Activated naive CD4-positive, alpha-beta T cell treated with anti-CD3 and anti-CD28 coated beads for 36 hours (primary cell): ENCODE results near the gene CDCA7L. TPM values are rescaled to one million over a fixed set of nuclear protein-coding genes. Genes with fewer than 3 reads are reported as not detected.
A peak's percentile ranks its signal among the peaks of the same experiment; 100 is the strongest.
"Not testable (repeated sequence)": the region's sequence is repeated elsewhere in the genome, so short reads cannot be mapped to it uniquely, and the experiment has no call there.

Source experiments
- CTCF ChIA-PET: fragments of 350-600 bp; sonication (Branson Sonifier 250); formaldehyde crosslinking; loops from one replicate; lab custom pipeline; 2021; ENCODE audit warnings: antibody characterized with exemption; lab: Charles Lee
- DNase-seq: peaks from one replicate; pipeline ENCODE4 v3.0.0-alpha.2; 2020
- H3K27ac Mint-ChIP-seq: one replicate; pipeline ENCODE4 v1.8.0; 2021; ENCODE audit warnings: mild to moderate bottlenecking, mixed read lengths
- H3K27me3 Mint-ChIP-seq: one replicate; pipeline ENCODE4 v1.8.0; 2021; ENCODE audit warnings: low read depth, mixed read lengths
- H3K36me3 Mint-ChIP-seq: one replicate; pipeline ENCODE4 v1.8.0; 2021; ENCODE audit warnings: low read depth, mixed read lengths
- H3K4me1 Mint-ChIP-seq: one replicate; pipeline ENCODE4 v1.8.0; 2021; ENCODE audit warnings: low read depth, mixed read lengths
- H3K4me3 Mint-ChIP-seq: one replicate; pipeline ENCODE4 v1.8.0; 2021; ENCODE audit warnings: mild to moderate bottlenecking, moderate library complexity, mixed read lengths
- H3K9me3 Mint-ChIP-seq: one replicate; pipeline ENCODE4 v1.8.0; 2021; ENCODE audit warnings: mixed read lengths
- intact Hi-C: fragments of 100-400 bp; cut with micrococcal nuclease; formaldehyde crosslinking; loops from one replicate; pipeline ENCODE4 v1.15.1; 2023
- total RNA-seq, 2 experiments: library from RNA; stranded (reverse); gene quantifications; one replicate each; pipeline ENCODE4 v1.2.3, GENCODE V29; 2021

Gene CDCA7L
- total RNA-seq, 2 experiments from 2014 or later, result 101 to 103 TPM

GRCh38 chr7:21941611-21942141 lies 4.0 kb downstream of the CDCA7L start:
- Mint-ChIP-seq H3K36me3 (peaks cover 27% of the 10 kb centered on the region), H3K27ac (no peak overlapping the region), H3K4me3 (peak overlapping the region; percentile 32), H3K4me1 (peaks cover 68% of the 10 kb centered on the region), H3K27me3 (no peaks in the 10 kb centered on the region), H3K9me3 (peaks cover 2% of the 10 kb centered on the region)
- intact Hi-C loops, result loop anchor here (10.0 kb wide), 4 partner anchors 943 to 1653 kb away; partner anchors contain the start of genes CCDC126, HYCC1 and KLHL7
- CTCF ChIA-PET, result no interaction called here
- peak; percentile 19 for DNase-seq

- H3K27ac Mint-ChIP-seq, result peak overlapping the region; percentile 77
- CTCF ChIA-PET, result interaction anchor here (0.6 to 1.4 kb wide), 5 partner anchors 12 to 683 kb away, joined by 3 to 4 read pairs (median 3); no protein-coding TSS in a partner anchor
- no peak for DNase-seq
- peaks cover 38% of the 10 kb centered on the region for H3K36me3 Mint-ChIP-seq
- peak overlapping the region; percentile 13 for H3K4me3 Mint-ChIP-seq
- peaks cover 69% of the 10 kb centered on the region for H3K4me1 Mint-ChIP-seq
- H3K27me3 Mint-ChIP-seq, result no peaks in the 10 kb centered on the region
- peaks cover 7% of the 10 kb centered on the region for H3K9me3 Mint-ChIP-seq
- intact Hi-C loops, result loop anchor here (1.0 to 10.0 kb wide), 15 partner anchors 42 to 1655 kb away; partner anchors contain the start of genes CCDC126, HYCC1, KLHL7 and MALSU1
These were observed 5.8 kb downstream of the CDCA7L start for GRCh38 chr7:21939858-21940372.

- peaks cover 41% of the 10 kb centered on the region for H3K36me3 Mint-ChIP-seq
- H3K27ac Mint-ChIP-seq, result peak overlapping the region; percentile 77
- H3K4me3 Mint-ChIP-seq, result peak overlapping the region; percentile 13
- CTCF ChIA-PET, result interaction anchor here (0.6 to 1.4 kb wide), 4 partner anchors 16 to 682 kb away, joined by 3 to 4 read pairs (median 3); no protein-coding TSS in a partner anchor
- intact Hi-C loops, result loop anchor here (1.0 to 10.0 kb wide), 11 partner anchors 41 to 1436 kb away; partner anchors contain the start of gene MALSU1
- peaks cover 7% of the 10 kb centered on the region for H3K9me3 Mint-ChIP-seq
- no peaks in the 10 kb centered on the region for H3K27me3 Mint-ChIP-seq
- DNase-seq, result peak; percentile 84
- H3K4me1 Mint-ChIP-seq, result peaks cover 72% of the 10 kb centered on the region
These were observed 6.4 kb downstream of the CDCA7L start for GRCh38 chr7:21939136-21939857.

- H3K4me1 Mint-ChIP-seq, result peaks cover 69% of the 10 kb centered on the region
- H3K27me3 Mint-ChIP-seq, result no peaks in the 10 kb centered on the region
- H3K9me3 Mint-ChIP-seq, result peaks cover 7% of the 10 kb centered on the region
- intact Hi-C loops, result loop anchor here (2.0 to 10.0 kb wide), 3 partner anchors 62 to 1436 kb away; no protein-coding TSS in a partner anchor
- DNase-seq, result no peak
- H3K36me3 Mint-ChIP-seq, result peaks cover 44% of the 10 kb centered on the region
- CTCF ChIA-PET, result interaction anchor here (1.4 kb wide), 1 partner anchor 15 kb away, joined by 4 read pairs; no protein-coding TSS in a partner anchor
- peak overlapping the region; percentile 77 for H3K27ac Mint-ChIP-seq
- no peak overlapping the region for H3K4me3 Mint-ChIP-seq
These were observed 7.2 kb downstream of the CDCA7L start for GRCh38 chr7:21938463-21938862.

- DNase-seq, result no peak
- CTCF ChIA-PET, result no interaction called here
- H3K36me3 Mint-ChIP-seq, result peaks cover 55% of the 10 kb centered on the region
- no peaks in the 10 kb centered on the region for H3K27me3 Mint-ChIP-seq
- intact Hi-C loops, result loop anchor here (10.0 kb wide), 1 partner anchor 1440 kb away; no protein-coding TSS in a partner anchor
- H3K9me3 Mint-ChIP-seq, result peaks cover 13% of the 10 kb centered on the region
- peaks cover 48% of the 10 kb centered on the region for H3K4me1 Mint-ChIP-seq
- H3K27ac Mint-ChIP-seq, result no peak overlapping the region
- H3K4me3 Mint-ChIP-seq, result no peak overlapping the region
These were observed 10.9 kb downstream of the CDCA7L start for GRCh38 chr7:21934808-21935207.

GRCh38 chr7:21933293-21933692 lies 12.4 kb downstream of the CDCA7L start:
- Mint-ChIP-seq H3K36me3 (peaks cover 61% of the 10 kb centered on the region), H3K4me1 (peaks cover 44% of the 10 kb centered on the region), H3K9me3 (peaks cover 14% of the 10 kb centered on the region)
- H3K4me3 Mint-ChIP-seq, H3K27me3 Mint-ChIP-seq, H3K27ac Mint-ChIP-seq, DNase-seq, CTCF ChIA-PET: not testable (repeated sequence)
- intact Hi-C loops, result loop anchor here (10.0 kb wide), 1 partner anchor 1442 kb away; no protein-coding TSS in a partner anchor

- intact Hi-C loops, result no loop called here
These were observed 18.0 kb downstream of the CDCA7L start for GRCh38 chr7:21927693-21928092.

GRCh38 chr7:21926448-21926847 lies 19.3 kb downstream of the CDCA7L start:
- H3K27me3 Mint-ChIP-seq, result no peaks in the 10 kb centered on the region
- H3K36me3 Mint-ChIP-seq, result peaks cover 30% of the 10 kb centered on the region

More at GRCh38 chr7:21927693-21928092, 18.0 kb downstream of the CDCA7L start:
- no peak overlapping the region for H3K4me3 Mint-ChIP-seq
- CTCF ChIA-PET, result interaction anchor here (0.6 kb wide), 1 partner anchor 17 kb away, joined by 4 read pairs; no protein-coding TSS in a partner anchor
- no peak for DNase-seq
- peaks cover 35% of the 10 kb centered on the region for H3K36me3 Mint-ChIP-seq
- H3K4me1 Mint-ChIP-seq, result peaks cover 20% of the 10 kb centered on the region
- H3K27ac Mint-ChIP-seq, result no peak overlapping the region
- H3K9me3 Mint-ChIP-seq, result peaks cover 5% of the 10 kb centered on the region
- no peaks in the 10 kb centered on the region for H3K27me3 Mint-ChIP-seq

GRCh38 chr7:21923658-21924057 lies 22.0 kb downstream of the CDCA7L start:
- Mint-ChIP-seq H3K4me1 (peaks cover 8% of the 10 kb centered on the region), H3K36me3 (peaks cover 19% of the 10 kb centered on the region), H3K9me3 (no peaks in the 10 kb centered on the region), H3K27me3 (no peaks in the 10 kb centered on the region), H3K4me3 (no peak overlapping the region), H3K27ac (no peak overlapping the region)
- intact Hi-C loops, result no loop called here
- CTCF ChIA-PET, result interaction anchor here (0.8 to 1.3 kb wide), 3 partner anchors 9 to 15 kb away, joined by 3 to 4 read pairs (median 3); no protein-coding TSS in a partner anchor
- no peak for DNase-seq

More at GRCh38 chr7:21926448-21926847, 19.3 kb downstream of the CDCA7L start:
- Mint-ChIP-seq H3K9me3 (peaks cover 5% of the 10 kb centered on the region), H3K27ac (no peak overlapping the region), H3K4me3 (no peak overlapping the region), H3K4me1 (peaks cover 17% of the 10 kb centered on the region)
- CTCF ChIA-PET, result interaction anchor here (0.7 to 1.0 kb wide), 2 partner anchors 17 to 23 kb away, joined by 3 read pairs; no protein-coding TSS in a partner anchor
- DNase-seq, result no peak
- intact Hi-C loops, result no loop called here

GRCh38 chr7:21922605-21923004 lies 23.1 kb downstream of the CDCA7L start:
- no peaks in the 10 kb centered on the region for H3K9me3 Mint-ChIP-seq
- intact Hi-C loops, result no loop called here
- H3K27ac Mint-ChIP-seq, result no peak overlapping the region
- H3K4me1 Mint-ChIP-seq, result peaks cover 5% of the 10 kb centered on the region
- H3K36me3 Mint-ChIP-seq, result peaks cover 11% of the 10 kb centered on the region
- no peak overlapping the region for H3K4me3 Mint-ChIP-seq
- no peaks in the 10 kb centered on the region for H3K27me3 Mint-ChIP-seq
- CTCF ChIA-PET, result interaction anchor here (1.3 kb wide), 1 partner anchor 12 kb away, joined by 3 read pairs; no protein-coding TSS in a partner anchor
- DNase-seq, result no peak

GRCh38 chr7:21920936-21921335 lies 24.8 kb downstream of the CDCA7L start:
- intact Hi-C loops, result no loop called here
- Mint-ChIP-seq H3K4me3 (no peak overlapping the region), H3K27me3 (no peaks in the 10 kb centered on the region), H3K4me1 (peaks cover 5% of the 10 kb centered on the region), H3K36me3 (peaks cover 12% of the 10 kb centered on the region), H3K27ac (no peak overlapping the region), H3K9me3 (no peaks in the 10 kb centered on the region)
- CTCF ChIA-PET, result no interaction called here
- DNase-seq, result no peak

GRCh38 chr7:21918216-21918615 lies 27.5 kb downstream of the CDCA7L start:
- H3K27ac Mint-ChIP-seq, result no peak overlapping the region
- intact Hi-C loops, result no loop called here
- H3K27me3 Mint-ChIP-seq, result no peaks in the 10 kb centered on the region
- no peak for DNase-seq
- no peak overlapping the region for H3K4me3 Mint-ChIP-seq
- H3K36me3 Mint-ChIP-seq, result peaks cover 35% of the 10 kb centered on the region
- H3K4me1 Mint-ChIP-seq, result peaks cover 5% of the 10 kb centered on the region
- CTCF ChIA-PET, result no interaction called here
- H3K9me3 Mint-ChIP-seq, result no peaks in the 10 kb centered on the region
